Neutrophil (primary cell): ENCODE measurements around the gene MCM8.

Experiments
- H3K27ac ChIP-seq: fragments of 200-600 bp; sonication (generic); 2 replicates; pipeline ENCODE4 v1.5.1; 2016; ENCODE audit warnings: mild to moderate bottlenecking, moderate library complexity
- H3K27me3 ChIP-seq: fragments of 200-600 bp; sonication (generic); 2 replicates; pipeline ENCODE4 v1.6.0; 2016; ENCODE audit warnings: mild to moderate bottlenecking
- H3K36me3 ChIP-seq: fragments of 200-600 bp; sonication (generic); 2 replicates; pipeline ENCODE4 v1.5.1; 2017
- H3K4me1 ChIP-seq, 2 experiments: fragments of 200-600 bp in 1 of 2; sonication (generic) in 1 of 2; 1 replicate in 1 of 2; 2 replicates in 1 of 2; pipeline versions ENCODE4 v1.5.1 to v1.6.1; 2013 to 2016; ENCODE audit warnings: low read depth in 1 of 2, low read length in 1 of 2, mild to moderate bottlenecking in 1 of 2, moderate library complexity in 1 of 2; ENCODE audit not compliant: control insufficient read depth in 1 of 2, insufficient read depth in 1 of 2
- H3K4me3 ChIP-seq, 2 experiments: fragments of 200-600 bp in 1 of 2; sonication (generic) in 1 of 2; 1 replicate in 1 of 2; 2 replicates in 1 of 2; pipeline ENCODE4 v1.5.1; 2013 to 2016; ENCODE audit warnings: low read depth in 1 of 2, low read length in 1 of 2, mild to moderate bottlenecking in 1 of 2, moderate library complexity in 1 of 2
- H3K9me3 ChIP-seq: fragments of 200-600 bp; sonication (generic); 2 replicates; pipeline ENCODE4 v1.5.1; 2016
- TF ChIP-seq, protein P1 (sequence below): fragments of 200-600 bp; sonication (generic); IDR thresholded peaks from 2 replicates; pipeline ENCODE4 v1.5.1; 2016; ENCODE audit warnings: antibody characterized with exemption

MCM8 gene

DNA sequence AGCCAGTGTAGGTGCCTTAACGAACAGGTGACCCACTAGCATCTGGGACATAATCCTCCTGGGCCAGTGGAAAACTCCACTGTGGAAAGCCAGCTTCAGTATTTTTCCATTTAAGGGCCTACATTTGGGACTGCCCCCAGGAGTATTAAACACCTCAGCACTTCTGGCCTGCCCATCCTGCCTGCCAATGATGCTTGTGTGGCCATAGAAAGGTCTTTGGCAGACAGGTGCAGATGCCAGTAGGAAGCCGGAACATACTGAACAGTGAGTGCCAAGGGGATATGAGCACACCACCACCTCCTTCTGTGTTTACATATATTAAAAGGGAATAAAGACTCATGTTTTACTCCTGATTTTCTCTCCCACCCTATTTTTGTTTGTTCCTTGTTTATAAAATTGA, 19.9 kb downstream of the MCM8 start:
- Histone ChIP-seq H3K36me3 (peaks cover 16% of the 10 kb centered on the region), H3K27me3 (no peaks in the 10 kb centered on the region), H3K4me1 (peaks cover 29 to 31% of the 10 kb centered on the region in 2 experiments), H3K4me3 (no peak overlapping the region), H3K27ac (no peak overlapping the region), H3K9me3 (no peaks in the 10 kb centered on the region)
- TF ChIP-seq, protein P1, sequence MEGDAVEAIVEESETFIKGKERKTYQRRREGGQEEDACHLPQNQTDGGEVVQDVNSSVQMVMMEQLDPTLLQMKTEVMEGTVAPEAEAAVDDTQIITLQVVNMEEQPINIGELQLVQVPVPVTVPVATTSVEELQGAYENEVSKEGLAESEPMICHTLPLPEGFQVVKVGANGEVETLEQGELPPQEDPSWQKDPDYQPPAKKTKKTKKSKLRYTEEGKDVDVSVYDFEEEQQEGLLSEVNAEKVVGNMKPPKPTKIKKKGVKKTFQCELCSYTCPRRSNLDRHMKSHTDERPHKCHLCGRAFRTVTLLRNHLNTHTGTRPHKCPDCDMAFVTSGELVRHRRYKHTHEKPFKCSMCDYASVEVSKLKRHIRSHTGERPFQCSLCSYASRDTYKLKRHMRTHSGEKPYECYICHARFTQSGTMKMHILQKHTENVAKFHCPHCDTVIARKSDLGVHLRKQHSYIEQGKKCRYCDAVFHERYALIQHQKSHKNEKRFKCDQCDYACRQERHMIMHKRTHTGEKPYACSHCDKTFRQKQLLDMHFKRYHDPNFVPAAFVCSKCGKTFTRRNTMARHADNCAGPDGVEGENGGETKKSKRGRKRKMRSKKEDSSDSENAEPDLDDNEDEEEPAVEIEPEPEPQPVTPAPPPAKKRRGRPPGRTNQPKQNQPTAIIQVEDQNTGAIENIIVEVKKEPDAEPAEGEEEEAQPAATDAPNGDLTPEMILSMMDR = no peak

DNA sequence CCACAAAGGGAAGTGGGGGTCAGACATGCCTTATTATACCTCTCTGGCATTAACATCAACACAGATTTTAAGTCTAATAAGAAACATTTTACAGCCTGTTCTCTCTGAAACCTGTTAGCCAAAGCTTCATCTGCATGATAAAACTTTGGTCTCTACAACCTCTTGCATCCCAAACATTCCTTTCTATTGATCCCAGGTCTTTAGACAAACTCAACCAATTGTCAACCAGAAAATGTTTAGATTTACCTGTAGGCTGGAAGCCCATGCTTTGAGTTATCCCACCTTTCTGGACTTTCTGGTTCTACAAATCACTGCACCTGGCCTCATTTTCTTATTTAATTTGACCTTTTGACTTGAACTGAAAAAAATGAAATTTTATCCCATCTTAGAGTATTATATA, 20.8 kb downstream of the MCM8 start:
- no peaks in the 10 kb centered on the region for H3K9me3 ChIP-seq
- peaks cover 29 to 31% of the 10 kb centered on the region in 2 experiments for H3K4me1 ChIP-seq
- peaks cover 16% of the 10 kb centered on the region for H3K36me3 ChIP-seq
- TF ChIP-seq, protein P1 = no peak
- H3K27me3 ChIP-seq = no peaks in the 10 kb centered on the region
- no peak overlapping the region for H3K4me3 ChIP-seq
- no peak overlapping the region for H3K27ac ChIP-seq

DNA sequence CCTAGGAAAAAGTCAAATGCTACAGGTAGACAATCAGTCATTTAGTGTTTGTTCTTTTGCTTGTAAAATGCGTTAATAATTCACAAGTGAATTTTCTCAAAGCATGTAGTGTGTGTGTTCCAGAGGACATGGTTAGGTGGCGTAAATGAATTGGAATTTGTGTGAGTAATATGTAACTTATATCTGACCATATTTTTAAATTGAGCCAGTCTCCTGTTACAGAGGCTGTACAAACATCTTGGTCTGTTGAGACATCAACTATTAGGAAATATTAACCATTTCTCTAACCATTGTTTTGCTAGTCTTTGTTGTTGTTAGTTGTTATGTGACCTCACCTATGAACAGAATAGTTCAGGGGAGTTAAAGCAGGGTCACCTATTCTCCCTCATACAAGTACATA, 22.7 kb downstream of the MCM8 start:
- Histone ChIP-seq H3K36me3 (peaks cover 7% of the 10 kb centered on the region), H3K4me1 (peaks cover 29 to 31% of the 10 kb centered on the region in 2 experiments), H3K9me3 (no peaks in the 10 kb centered on the region), H3K27ac (peak overlapping the region; percentile 87), H3K27me3 (no peaks in the 10 kb centered on the region), H3K4me3 (peak overlapping the region in 1 of 2 experiments; percentile 11)
- TF ChIP-seq, protein P1 = no peak

DNA sequence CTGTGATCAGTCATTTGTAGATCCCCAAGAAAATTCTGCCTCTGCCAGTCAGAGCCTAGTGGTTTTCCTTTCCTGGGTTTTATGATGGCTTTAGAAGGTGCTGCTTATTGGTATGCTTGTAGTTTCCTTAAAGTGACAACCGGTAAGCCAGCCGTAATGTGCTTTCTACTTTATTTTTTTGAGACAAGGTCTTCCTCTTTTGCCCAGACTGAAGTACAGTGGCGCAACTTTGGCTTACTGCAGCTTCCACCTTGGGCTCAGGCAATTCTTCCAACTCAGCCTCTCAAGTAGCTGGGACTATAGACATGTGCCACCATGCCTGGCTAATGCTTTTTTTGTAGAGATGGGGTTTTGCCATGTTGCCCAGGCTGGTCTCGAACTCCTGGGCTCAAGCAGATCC, 23.5 kb downstream of the MCM8 start:
- no peaks in the 10 kb centered on the region for H3K9me3 ChIP-seq
- no peaks in the 10 kb centered on the region for H3K36me3 ChIP-seq
- TF ChIP-seq, protein P1 = no peak
- H3K27me3 ChIP-seq = no peaks in the 10 kb centered on the region
- peak overlapping the region; percentile 11 to 21 for H3K4me3 ChIP-seq
- H3K27ac ChIP-seq = peak overlapping the region; percentile 87
- peaks cover 29 to 31% of the 10 kb centered on the region in 2 experiments for H3K4me1 ChIP-seq

DNA sequence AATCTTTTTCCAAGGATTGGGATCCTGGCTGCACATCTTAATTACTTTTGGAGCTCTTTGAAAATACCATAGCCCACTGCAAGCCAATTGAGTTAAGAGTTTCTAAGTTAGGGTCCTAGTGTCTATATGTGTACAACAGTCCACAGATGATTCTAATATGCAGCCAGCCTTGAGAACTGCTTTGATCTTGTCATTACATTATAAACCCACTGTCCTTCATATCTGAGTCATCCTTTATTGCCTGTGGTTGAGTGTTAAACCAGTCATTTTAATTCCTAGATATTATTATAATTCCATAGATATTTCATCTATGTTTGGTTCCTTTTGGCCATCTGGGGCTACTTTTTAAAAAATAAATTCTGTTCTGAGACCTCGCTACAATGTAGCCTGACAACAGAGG, 24.1 kb downstream of the MCM8 start:
- Histone ChIP-seq H3K27ac (peak overlapping the region; percentile 87), H3K4me3 (no peak overlapping the region), H3K27me3 (no peaks in the 10 kb centered on the region), H3K36me3 (no peaks in the 10 kb centered on the region), H3K9me3 (no peaks in the 10 kb centered on the region), H3K4me1 (peaks cover 29 to 31% of the 10 kb centered on the region in 2 experiments)
- TF ChIP-seq, protein P1 = no peak

DNA sequence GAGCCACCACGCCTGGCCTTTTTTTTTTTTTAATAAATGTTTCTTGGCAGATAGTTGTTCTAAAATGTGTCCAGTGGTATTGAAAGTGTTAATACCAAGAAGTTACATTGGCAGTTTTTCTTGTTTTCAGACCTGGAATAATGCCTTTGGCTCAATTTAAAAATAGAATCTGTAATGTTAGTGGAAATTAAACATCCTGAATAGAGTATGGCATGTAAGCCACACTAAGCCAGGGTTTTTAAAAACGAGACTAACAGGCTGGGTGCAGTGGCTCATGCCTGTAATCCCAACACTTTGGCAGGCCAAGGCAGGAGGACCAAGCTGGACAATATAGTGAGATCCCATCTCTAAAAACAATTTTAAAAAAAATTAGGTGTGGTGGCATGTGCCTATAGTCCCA, 25.3 kb downstream of the MCM8 start:
- Histone ChIP-seq H3K4me3 (no peak overlapping the region), H3K27ac (no peak overlapping the region), H3K4me1 (peaks cover 29 to 31% of the 10 kb centered on the region in 2 experiments), H3K36me3 (no peaks in the 10 kb centered on the region), H3K27me3 (no peaks in the 10 kb centered on the region), H3K9me3 (no peaks in the 10 kb centered on the region)
- TF ChIP-seq, protein P1 = no peak
